Body of pancreas (tissue), 4 donors: ENCODE measurements around the gene TESK2. TPM values are rescaled to one million over a fixed set of nuclear protein-coding genes. Genes with fewer than 3 reads are reported as not detected.
"Not testable (repeated sequence)": the region's sequence is repeated elsewhere in the genome, so short reads cannot be mapped to it uniquely, and the experiment has no call there.

Experiments used
- ATAC-seq: fragments of 150-250 bp; one replicate; pipeline ENCODE4 v1.9.1; 2016
- DNase-seq, 4 donors: peaks; one replicate each; pipeline ENCODE4 v3.0.0-alpha.2; 2019
- H3K27ac ChIP-seq, 4 donors: fragments of 200-600 bp; sonication (generic); 1 replicate in 3 of 4; 2 replicates in 1 of 4; pipeline versions ENCODE4 v1.5.1 to v1.6.1; 2016 to 2019; ENCODE audit warnings: mild to moderate bottlenecking in 1 of 4, mixed read lengths in 1 of 4, moderate library complexity in 1 of 4
- H3K27me3 ChIP-seq, 2 donors: fragments of 200-600 bp; sonication (generic); one replicate each; pipeline ENCODE4 v1.6.0; 2016; ENCODE audit warnings: mild to moderate bottlenecking in 1 of 2
- H3K36me3 ChIP-seq, 2 donors: fragments of 200-600 bp; sonication (generic); replicated peaks in 1 of 2; 2 replicates each; pipeline ENCODE4 v1.5.1; 2016; ENCODE audit warnings: low read depth in 2 of 2; ENCODE audit not compliant: insufficient read depth in 1 of 2
- H3K4me1 ChIP-seq: fragments of 200-600 bp; sonication (generic); one replicate; pipeline ENCODE4 v1.6.0; 2016
- H3K4me3 ChIP-seq, 2 donors: fragments of 200-600 bp; sonication (generic); 1 replicate in 1 of 2; 2 replicates in 1 of 2; pipeline ENCODE4 v1.5.1; 2016 to 2019
- H3K9me3 ChIP-seq, 3 donors: fragments of 200-600 bp; sonication (generic); 1 replicate in 2 of 3; 2 replicates in 1 of 3; pipeline ENCODE4 v1.5.1; 2016
- POLR2A ChIP-seq, 3 donors: fragments of 450-650 bp; IDR thresholded peaks; one replicate each; pipeline ENCODE4 v1.6.1; 2016; ENCODE audit warnings: antibody characterized with exemption in 3 of 3, mild to moderate bottlenecking in 2 of 3
- WGBS, 2 donors: methylation state at CpG; one replicate each; pipeline ENCODE4 v1.1.5; 2017; 5-methylcytosine and 5-hydroxymethylcytosine counted together
- intact Hi-C: fragments of 100-400 bp; cut with DNase I; formaldehyde crosslinking; loops from one replicate; pipeline ENCODE4 v1.15.1; 2023
- total RNA-seq, 2 donors: library from RNA; depleted of rRNA; stranded (reverse); fragments of >200 nt; gene quantifications; one replicate each; pipeline ENCODE4 v1.1.0, GENCODE V29; 2016
- TF ChIP-seq, protein P1 (sequence below), 7 experiments: fragments of 450-650 bp in 4 of 7; fragments of 200-600 bp in 3 of 7; sonication (generic) in 3 of 7; IDR thresholded peaks; one replicate each; pipeline ENCODE4 v1.5.1; 2016 to 2019; ENCODE audit warnings: antibody characterized with exemption in 7 of 7

Gene TESK2
- total RNA-seq, 2 donors from 2014 or later: 0.33 to 3.6 TPM

DNA sequence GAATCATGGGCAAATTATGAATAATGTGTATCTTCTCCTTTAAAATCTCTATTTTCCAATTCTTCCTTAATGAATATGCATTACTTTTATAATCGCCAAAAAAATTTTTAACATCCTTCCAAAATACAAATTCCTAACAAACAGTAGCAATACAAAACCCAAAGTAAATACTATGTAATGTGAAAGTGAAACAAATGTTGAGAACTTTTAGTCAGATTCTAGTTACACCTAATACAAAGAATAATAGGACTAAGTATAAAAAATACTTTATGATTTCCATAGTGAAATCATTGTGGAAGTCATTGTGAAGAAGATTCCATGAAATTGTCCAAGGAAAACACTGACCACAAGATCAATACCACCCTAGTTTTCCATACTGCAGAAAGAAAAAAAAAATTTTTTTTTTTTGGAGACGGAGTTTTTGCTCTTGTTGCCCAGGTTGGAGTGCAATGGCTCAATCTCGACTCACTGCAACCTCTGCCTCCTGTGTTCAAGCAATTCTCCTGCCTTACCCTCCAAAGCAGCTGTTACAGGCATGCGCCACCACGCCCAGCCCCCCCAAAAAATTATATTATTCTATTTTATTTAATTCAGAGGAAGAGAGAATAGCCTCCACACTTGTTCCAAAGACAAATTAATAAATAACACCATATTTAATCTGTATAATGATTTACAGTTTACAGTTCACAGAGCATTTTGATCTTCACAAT is 11.8 kb downstream of the TESK2 start:
- Histone ChIP-seq H3K27me3 (no peaks in the 10 kb centered on the region), H3K27ac (no peak overlapping the region), H3K4me1 (no peaks in the 10 kb centered on the region), H3K4me3 (no peak overlapping the region), H3K9me3 (no peaks in the 10 kb centered on the region), H3K36me3 (no peaks in the 10 kb centered on the region)
- TF ChIP-seq, protein P1, sequence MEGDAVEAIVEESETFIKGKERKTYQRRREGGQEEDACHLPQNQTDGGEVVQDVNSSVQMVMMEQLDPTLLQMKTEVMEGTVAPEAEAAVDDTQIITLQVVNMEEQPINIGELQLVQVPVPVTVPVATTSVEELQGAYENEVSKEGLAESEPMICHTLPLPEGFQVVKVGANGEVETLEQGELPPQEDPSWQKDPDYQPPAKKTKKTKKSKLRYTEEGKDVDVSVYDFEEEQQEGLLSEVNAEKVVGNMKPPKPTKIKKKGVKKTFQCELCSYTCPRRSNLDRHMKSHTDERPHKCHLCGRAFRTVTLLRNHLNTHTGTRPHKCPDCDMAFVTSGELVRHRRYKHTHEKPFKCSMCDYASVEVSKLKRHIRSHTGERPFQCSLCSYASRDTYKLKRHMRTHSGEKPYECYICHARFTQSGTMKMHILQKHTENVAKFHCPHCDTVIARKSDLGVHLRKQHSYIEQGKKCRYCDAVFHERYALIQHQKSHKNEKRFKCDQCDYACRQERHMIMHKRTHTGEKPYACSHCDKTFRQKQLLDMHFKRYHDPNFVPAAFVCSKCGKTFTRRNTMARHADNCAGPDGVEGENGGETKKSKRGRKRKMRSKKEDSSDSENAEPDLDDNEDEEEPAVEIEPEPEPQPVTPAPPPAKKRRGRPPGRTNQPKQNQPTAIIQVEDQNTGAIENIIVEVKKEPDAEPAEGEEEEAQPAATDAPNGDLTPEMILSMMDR (IDR thresholded peaks at IDR 0.05): no peak
- TF ChIP-seq POLR2A (IDR thresholded peaks at IDR 0.05): no peak
- DNase-seq (no peak), ATAC-seq (no peak)
- intact Hi-C loops: no loop called here
- 80 to 85% methylated on average over 5 of the region's 5 CpGs for WGBS, 2 donors

DNA sequence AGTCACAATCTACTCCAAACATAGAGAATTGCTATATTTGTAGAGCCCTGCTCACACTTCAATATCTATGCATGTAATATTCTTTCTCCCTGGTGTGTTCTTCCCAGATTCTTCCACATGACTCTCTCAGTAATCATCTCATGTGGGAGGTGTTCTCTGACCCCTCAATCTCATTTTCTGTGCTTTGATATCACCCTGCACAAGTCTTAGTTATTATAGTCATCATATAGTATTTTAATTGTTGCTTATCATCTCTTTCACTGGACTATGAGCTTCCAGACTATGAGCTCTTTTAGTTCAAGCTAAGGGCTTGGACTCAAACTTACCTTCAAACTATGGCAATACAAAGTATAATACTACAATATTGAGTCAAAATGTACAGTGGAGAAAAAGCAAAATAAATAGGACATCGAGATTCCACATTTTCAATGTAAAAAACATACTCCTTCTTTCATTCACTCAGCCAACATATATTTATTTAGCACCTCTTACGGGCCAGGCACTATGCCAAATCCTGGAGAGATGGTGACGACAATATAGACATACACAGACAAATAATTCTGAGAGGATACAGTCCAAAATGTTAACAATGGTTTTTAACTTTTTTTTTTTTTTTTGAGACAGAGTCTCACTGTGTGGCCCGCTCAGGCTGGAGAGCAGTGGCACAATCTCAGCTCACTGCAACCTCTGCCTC is 12.7 kb downstream of the TESK2 start:
- no peaks in the 10 kb centered on the region for H3K4me1 ChIP-seq
- no peaks in the 10 kb centered on the region for H3K27me3 ChIP-seq
- H3K9me3 ChIP-seq: no peaks in the 10 kb centered on the region
- 67 to 70% methylated on average over 4 of the region's 4 CpGs for WGBS, 2 donors
- no peak for TF ChIP-seq POLR2A (IDR thresholded peaks at IDR 0.05)
- TF ChIP-seq, protein P1 (IDR thresholded peaks at IDR 0.05): no peak
- H3K36me3 ChIP-seq: no peaks in the 10 kb centered on the region
- no peak overlapping the region for H3K4me3 ChIP-seq
- no peak overlapping the region for H3K27ac ChIP-seq
- ATAC-seq: no peak
- intact Hi-C loops: no loop called here
- no peak for DNase-seq

DNA sequence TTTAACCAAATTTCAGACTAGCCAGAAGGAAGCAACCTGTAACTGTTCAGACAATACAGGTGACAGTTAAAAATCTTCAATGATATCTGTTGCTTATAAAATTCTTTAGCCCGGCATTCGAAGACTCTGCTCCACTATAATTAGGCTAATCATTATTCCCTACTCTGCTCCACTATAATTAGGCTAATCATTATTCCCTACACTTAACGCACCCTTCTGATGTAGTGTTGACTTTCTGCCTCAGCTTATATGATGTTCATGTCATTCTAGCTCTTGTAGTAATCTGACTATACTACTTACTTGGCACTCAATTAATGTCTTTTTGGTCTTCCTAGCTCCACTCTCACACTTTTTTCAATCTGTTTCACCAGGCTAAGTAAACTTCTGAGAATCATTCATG is 13.3 kb downstream of the TESK2 start:
- ATAC-seq (no peak), DNase-seq (no peak)
- TF ChIP-seq POLR2A (IDR thresholded peaks at IDR 0.05): no peak
- TF ChIP-seq, protein P1 (IDR thresholded peaks at IDR 0.05): no peak
- Histone ChIP-seq H3K27me3 (no peaks in the 10 kb centered on the region), H3K27ac (no peak overlapping the region), H3K9me3 (no peaks in the 10 kb centered on the region), H3K36me3 (no peaks in the 10 kb centered on the region), H3K4me1 (no peaks in the 10 kb centered on the region), H3K4me3 (no peak overlapping the region)
- WGBS, 2 donors: 92 to 95% methylated on average over 3 of the region's 3 CpGs
- intact Hi-C loops: no loop called here

DNA sequence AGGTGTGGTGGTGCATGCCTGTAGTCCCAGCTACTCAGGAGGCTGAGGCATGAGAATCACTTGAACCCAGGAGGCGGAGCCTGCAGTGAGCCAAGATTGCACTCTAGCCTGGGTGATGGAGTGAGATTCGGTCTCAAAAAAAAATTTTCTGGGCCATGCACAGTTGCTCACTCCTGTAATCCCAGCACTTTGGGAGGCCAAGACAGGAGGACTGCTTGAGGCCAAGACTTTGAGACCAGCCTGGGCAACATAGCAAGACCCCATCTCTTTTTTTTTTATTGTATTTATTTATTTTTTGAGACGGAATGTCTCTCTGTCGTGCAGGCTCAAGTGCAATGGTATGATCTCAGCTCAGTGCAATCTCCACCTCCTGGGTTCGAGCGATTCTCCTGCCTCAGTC is 16.8 kb downstream of the TESK2 start:
- 98 to 99% methylated on average over 6 of the region's 6 CpGs for WGBS, 2 donors
- H3K36me3 ChIP-seq, intact Hi-C loops, H3K4me3 ChIP-seq, ATAC-seq, H3K9me3 ChIP-seq, H3K4me1 ChIP-seq, H3K27me3 ChIP-seq, DNase-seq, H3K27ac ChIP-seq: not testable (repeated sequence)

DNA sequence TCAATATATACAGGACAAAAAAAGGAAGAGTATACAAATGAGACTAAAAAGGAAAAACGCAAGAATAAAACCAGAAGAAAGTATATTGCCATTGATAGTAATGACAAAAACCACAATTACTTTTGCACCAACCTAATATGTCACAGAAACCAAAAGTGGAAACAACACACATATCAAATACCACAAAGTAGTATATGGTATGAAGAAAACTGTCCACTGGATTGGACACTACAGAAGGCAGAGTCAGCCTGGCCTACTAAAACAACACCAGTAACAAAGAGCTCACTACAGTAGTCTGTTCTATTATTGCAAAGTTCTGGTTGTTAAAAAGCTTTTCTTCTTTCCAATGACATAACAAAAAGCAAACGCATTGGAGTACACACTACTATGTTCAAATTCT is 17.7 kb downstream of the TESK2 start:
- TF ChIP-seq, protein P1 (IDR thresholded peaks at IDR 0.05): no peak
- no peak for TF ChIP-seq POLR2A (IDR thresholded peaks at IDR 0.05)
- Histone ChIP-seq H3K4me1 (no peaks in the 10 kb centered on the region), H3K27ac (no peak overlapping the region), H3K27me3 (no peaks in the 10 kb centered on the region), H3K9me3 (no peaks in the 10 kb centered on the region), H3K4me3 (no peak overlapping the region), H3K36me3 (no peaks in the 10 kb centered on the region)
- DNase-seq (no peak), ATAC-seq (no peak)
- whole genome bisulfite sequencing, 2 donors: 94% methylated on average over 2 of the region's 2 CpGs
- intact Hi-C loops: no loop called here
